ENCODE results near the gene SUMO3.

Gene SUMO3

GRCh38 chr21:44828362-44829056, 10.6 kb upstream of the SUMO3 start:
- no peak for DNase-seq (ENCODE audit: low spot score)

- no peak for DNase-seq (ENCODE audit: low spot score)
These were observed 5.4 kb upstream of the SUMO3 start for GRCh38 chr21:44823179-44823660.

- DNase-seq (ENCODE audit: low spot score) = no peak
These were observed 4.8 kb upstream of the SUMO3 start for GRCh38 chr21:44822484-44823178.

- DNase-seq (ENCODE audit: low spot score) = no peak
These were observed 3.0 kb upstream of the SUMO3 start for GRCh38 chr21:44820851-44821250.

GRCh38 chr21:44819283-44820243, 1.7 kb upstream of the SUMO3 start:
- DNase-seq (ENCODE audit: low spot score) = no peak

- no peak for DNase-seq (ENCODE audit: low spot score)
These were observed 764 bp upstream of the SUMO3 start for GRCh38 chr21:44818640-44819011.

- DNase-seq (ENCODE audit: low spot score) = peak; percentile 53
These were observed 369 bp downstream of the SUMO3 start for GRCh38 chr21:44817506-44817880.

GRCh38 chr21:44816761-44817505, 929 bp downstream of the SUMO3 start:
- DNase-seq (ENCODE audit: low spot score) = no peak

- DNase-seq (ENCODE audit: low spot score) = no peak
These were observed 1.8 kb downstream of the SUMO3 start for GRCh38 chr21:44815852-44816628.

- DNase-seq (ENCODE audit: low spot score) = no peak
These were observed 2.6 kb downstream of the SUMO3 start for GRCh38 chr21:44815225-44815624.

- DNase-seq (ENCODE audit: low spot score) = no peak
These were observed 3.3 kb downstream of the SUMO3 start for GRCh38 chr21:44814498-44815023.

GRCh38 chr21:44813727-44814126, 4.1 kb downstream of the SUMO3 start:
- no peak for DNase-seq (ENCODE audit: low spot score)

- no peak for DNase-seq (ENCODE audit: low spot score)
These were observed 4.7 kb downstream of the SUMO3 start for GRCh38 chr21:44813149-44813548.

GRCh38 chr21:44812640-44813039, 5.2 kb downstream of the SUMO3 start:
- DNase-seq (ENCODE audit: low spot score) = no peak

- no peak for DNase-seq (ENCODE audit: low spot score)
These were observed 7.1 kb downstream of the SUMO3 start for GRCh38 chr21:44810779-44811178.

GRCh38 chr21:44805859-44806258, 12.0 kb downstream of the SUMO3 start:
- DNase-seq (ENCODE audit: low spot score) = no peak

GRCh38 chr21:44805226-44805625, 12.6 kb downstream of the SUMO3 start:
- no peak for DNase-seq (ENCODE audit: low spot score)

GRCh38 chr21:44804762-44805161, 13.1 kb downstream of the SUMO3 start:
- DNase-seq (ENCODE audit: low spot score) = no peak

- no peak for DNase-seq (ENCODE audit: low spot score)
These were observed 14.2 kb downstream of the SUMO3 start for GRCh38 chr21:44803651-44804050.

- DNase-seq (ENCODE audit: low spot score) = no peak
These were observed 15.3 kb downstream of the SUMO3 start for GRCh38 chr21:44802396-44803153.
